GM23248 (cell line): ENCODE data around the gene ATL1. TPM values are rescaled to one million over a fixed set of nuclear protein-coding genes. Genes with fewer than 3 reads are reported as not detected.
A peak's percentile ranks its signal among the peaks of the same experiment; 100 is the strongest.

Source experiments
- DNase-seq: peaks from one replicate; pipeline ENCODE4 v3.0.0-alpha.2; 2015
- H2AFZ ChIP-seq: fragments of 200-600 bp; sonication (generic); 2 replicates; pipeline ENCODE4 v1.6.1; 2016; ENCODE audit warnings: antibody characterized with exemption
- H3F3A ChIP-seq: fragments of 200-600 bp; sonication (generic); 2 replicates; pipeline ENCODE4 v1.6.1; 2016; ENCODE audit warnings: mild to moderate bottlenecking, antibody characterized with exemption, mixed run types; ENCODE audit not compliant: insufficient read depth
- H3K27ac ChIP-seq: fragments of 200-600 bp; sonication (generic); 2 replicates; pipeline ENCODE4 v1.5.1; 2016; ENCODE audit warnings: mild to moderate bottlenecking
- H3K27me3 ChIP-seq: fragments of 200-600 bp; sonication (generic); replicated peaks from 2 replicates; pipeline ENCODE4 v1.6.1; 2016; ENCODE audit warnings: mild to moderate bottlenecking; ENCODE audit not compliant: insufficient read depth
- H3K36me3 ChIP-seq: fragments of 200-600 bp; sonication (generic); 2 replicates; pipeline ENCODE4 v1.6.1; 2016; ENCODE audit warnings: low read depth, mild to moderate bottlenecking
- H3K4me1 ChIP-seq: fragments of 200-600 bp; sonication (generic); 2 replicates; pipeline ENCODE4 v1.6.1; 2016; ENCODE audit warnings: mild to moderate bottlenecking; ENCODE audit not compliant: insufficient read depth
- H3K4me2 ChIP-seq: fragments of 200-600 bp; sonication (generic); one replicate; pipeline ENCODE4 v1.6.1; 2016; ENCODE audit warnings: mild to moderate bottlenecking; ENCODE audit not compliant: unreplicated experiment
- H3K4me3 ChIP-seq: fragments of 200-600 bp; sonication (generic); 2 replicates; pipeline ENCODE4 v1.5.1; 2016; ENCODE audit warnings: mild to moderate bottlenecking
- H3K79me2 ChIP-seq: fragments of 200-600 bp; sonication (generic); 2 replicates; pipeline ENCODE4 v1.6.1; 2016; ENCODE audit warnings: mild to moderate bottlenecking; ENCODE audit not compliant: insufficient read depth
- H3K9ac ChIP-seq: fragments of 200-600 bp; sonication (generic); 2 replicates; pipeline ENCODE4 v1.6.1; 2016; ENCODE audit warnings: mild to moderate bottlenecking
- H3K9me2 ChIP-seq: fragments of 200-600 bp; sonication (generic); 2 replicates; pipeline ENCODE4 v1.6.1; 2016; ENCODE audit warnings: mixed run types, mild to moderate bottlenecking, moderate library complexity; ENCODE audit not compliant: insufficient read depth
- H3K9me3 ChIP-seq: fragments of 200-600 bp; sonication (generic); one replicate; pipeline ENCODE4 v1.6.1; 2017; ENCODE audit warnings: low read depth
- H4K20me1 ChIP-seq: fragments of 200-600 bp; sonication (generic); 2 replicates; pipeline ENCODE4 v1.6.0; 2016; ENCODE audit not compliant: insufficient read depth
- EZH2 ChIP-seq: fragments of 200-600 bp; sonication (generic); IDR thresholded peaks from 2 replicates; pipeline ENCODE4 v1.6.1; 2018; ENCODE audit warnings: antibody characterized with exemption, mild to moderate bottlenecking; ENCODE audit not compliant: insufficient read depth, poor library complexity, severe bottlenecking
- EZH2phosphoT487 ChIP-seq: fragments of 200-600 bp; sonication (generic); IDR thresholded peaks from 2 replicates; pipeline ENCODE4 v1.6.1; 2018; ENCODE audit warnings: antibody characterized with exemption, moderate library complexity, mild to moderate bottlenecking, low read depth; ENCODE audit not compliant: insufficient read depth
- WGBS, 2 experiments: methylation state at CpG; one replicate each; pipeline ENCODE4 v1.1.6; 2015 to 2017; ENCODE audit warnings: low lambda C conversion rate in 2 of 2, low coverage in 1 of 2; ENCODE audit errors: missing lambda C conversion rate in 2 of 2; 5-methylcytosine and 5-hydroxymethylcytosine counted together
- in situ Hi-C: fragments of 300-500 bp; cut with MboI; formaldehyde crosslinking; loops from 2 replicates; pipeline ENCODE4 v1.15.0; 2020
- polyA plus RNA-seq: library from polyadenylated mRNA; unstranded; fragments of >200 nt; fragmentation: Nextera tagmentation; extraction: Ambion mirVana; gene quantifications from 2 replicates; pipeline ENCODE4 v1.2.1, GENCODE V29; 2016
- small RNA-seq: library from RNA; depleted of rRNA; stranded (forward); fragments of <200 nt; gene quantifications from one replicate; pipeline ENCODE3, GENCODE V24; 2014; ENCODE audit warnings: low read depth, low replicate concordance
- total RNA-seq: library from RNA; depleted of rRNA; stranded (reverse); fragments of >200 nt; shearing (Covaris generic); gene quantifications from 2 replicates; pipeline ENCODE4 v1.2.3, GENCODE V29; 2014; rRNA removed

Gene ATL1
- total and polyA plus RNA-seq, 2 experiments from 2014 or later = 10.8 to 11.4 TPM

GRCh38 chr14:50676814-50677516 lies 117.0 kb downstream of the ATL1 start:
- no peaks in the 10 kb centered on the region for H3K9me3 ChIP-seq
- no peaks in the 10 kb centered on the region for H3K79me2 ChIP-seq
- H3K36me3 ChIP-seq = no peaks in the 10 kb centered on the region
- H3K4me2 ChIP-seq = peak overlapping the region; percentile 73
- peaks cover 36% of the 10 kb centered on the region for H3K4me1 ChIP-seq
- no peaks in the 10 kb centered on the region for H4K20me1 ChIP-seq
- TF ChIP-seq EZH2phosphoT487 (no peak), EZH2 (no peak)
- H3K4me3 ChIP-seq = peak overlapping the region; percentile 53
- 90% methylated on average over 7 of the region's 7 CpGs for WGBS, 2 experiments
- H3F3A ChIP-seq = peaks cover 31% of the 10 kb centered on the region
- H3K9me2 ChIP-seq = no peaks in the 10 kb centered on the region; the same call in 1 of the 2 replicates
- H2AFZ ChIP-seq = peak overlapping the region; percentile 76
- peak overlapping the region; percentile 28; the same call in 1 of the 2 replicates for H3K9ac ChIP-seq
- in situ Hi-C loops = no loop called here
- no peak for DNase-seq
- H3K27ac ChIP-seq = peak overlapping the region; percentile 63
- no peaks in the 10 kb centered on the region for H3K27me3 ChIP-seq

GRCh38 chr14:50677527-50678063 lies 117.7 kb downstream of the ATL1 start:
- 1 to 4% methylated on average over 5 of the region's 5 CpGs for WGBS, 2 experiments
- no peaks in the 10 kb centered on the region; the same call in 1 of the 2 replicates for H3K9me2 ChIP-seq
- no peaks in the 10 kb centered on the region for H4K20me1 ChIP-seq
- peak overlapping the region; percentile 63 for H3K27ac ChIP-seq
- DNase-seq = peak; percentile 75
- peaks cover 31% of the 10 kb centered on the region for H3F3A ChIP-seq
- peak overlapping the region; percentile 73 for H3K4me2 ChIP-seq
- H3K9ac ChIP-seq = peak overlapping the region; percentile 28; the same call in 1 of the 2 replicates
- H2AFZ ChIP-seq = peak overlapping the region; percentile 76
- in situ Hi-C loops = no loop called here
- H3K9me3 ChIP-seq = no peaks in the 10 kb centered on the region
- H3K79me2 ChIP-seq = no peaks in the 10 kb centered on the region
- TF ChIP-seq EZH2phosphoT487 (no peak), EZH2 (no peak)
- peaks cover 36% of the 10 kb centered on the region for H3K4me1 ChIP-seq
- H3K36me3 ChIP-seq = no peaks in the 10 kb centered on the region
- no peaks in the 10 kb centered on the region for H3K27me3 ChIP-seq
- peak overlapping the region; percentile 53 for H3K4me3 ChIP-seq

DNA sequence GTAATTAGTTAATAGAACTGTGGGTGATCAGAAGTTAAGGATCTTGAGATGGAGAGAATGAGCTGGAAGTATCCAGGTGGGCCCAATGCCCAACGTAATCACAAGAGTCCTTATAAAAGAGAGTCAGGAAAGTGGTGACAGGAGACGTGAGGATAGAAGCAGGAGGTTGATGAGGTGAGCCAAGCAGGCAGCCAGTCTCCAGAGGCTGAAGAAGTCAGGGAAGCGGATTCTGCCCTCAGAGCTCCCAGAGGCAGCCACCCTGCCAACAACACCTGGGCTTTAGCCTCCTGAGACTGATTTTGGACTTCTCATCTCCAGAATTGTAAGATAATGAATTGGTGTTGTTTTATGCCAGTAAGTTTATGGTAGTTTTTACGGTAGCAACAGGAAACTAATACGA lies 118.2 kb downstream of the ATL1 start:
- H3K4me1 ChIP-seq = peaks cover 36% of the 10 kb centered on the region
- H3K4me2 ChIP-seq = peak overlapping the region; percentile 73
- H3F3A ChIP-seq = peaks cover 31% of the 10 kb centered on the region
- no peaks in the 10 kb centered on the region for H3K79me2 ChIP-seq
- no peaks in the 10 kb centered on the region for H3K27me3 ChIP-seq
- 76 to 77% methylated on average over 5 of the region's 5 CpGs for WGBS, 2 experiments
- no peak for TF ChIP-seq EZH2
- no peak for TF ChIP-seq EZH2phosphoT487
- in situ Hi-C loops = no loop called here
- H2AFZ ChIP-seq = peak overlapping the region; percentile 76
- H3K27ac ChIP-seq = peak overlapping the region; percentile 63
- H4K20me1 ChIP-seq = no peaks in the 10 kb centered on the region
- H3K9ac ChIP-seq = no peak overlapping the region
- no peaks in the 10 kb centered on the region for H3K9me3 ChIP-seq
- H3K9me2 ChIP-seq = no peaks in the 10 kb centered on the region; the same call in 1 of the 2 replicates
- DNase-seq = peak; percentile 8
- H3K36me3 ChIP-seq = no peaks in the 10 kb centered on the region
- H3K4me3 ChIP-seq = peak overlapping the region; percentile 53

- H3K27ac ChIP-seq = no peak overlapping the region
- peaks cover 36% of the 10 kb centered on the region for H3K4me1 ChIP-seq
- no peak for DNase-seq
- H3K9me3 ChIP-seq = no peaks in the 10 kb centered on the region
- TF ChIP-seq EZH2 (no peak), EZH2phosphoT487 (no peak)
- H3K79me2 ChIP-seq = no peaks in the 10 kb centered on the region
- peaks cover 31% of the 10 kb centered on the region for H3F3A ChIP-seq
- no peak overlapping the region for H3K4me2 ChIP-seq
- H3K4me3 ChIP-seq = no peak overlapping the region
- no peaks in the 10 kb centered on the region; the same call in 1 of the 2 replicates for H3K9me2 ChIP-seq
- no peaks in the 10 kb centered on the region for H3K27me3 ChIP-seq
- no peaks in the 10 kb centered on the region for H4K20me1 ChIP-seq
- no peak overlapping the region for H2AFZ ChIP-seq
- no peaks in the 10 kb centered on the region for H3K36me3 ChIP-seq
- in situ Hi-C loops = no loop called here
- H3K9ac ChIP-seq = no peak overlapping the region
Observed at GRCh38 chr14:50679674-50680073, 119.7 kb downstream of the ATL1 start.

Small RNA genes lying within 50 kb of the gene (small RNA-seq; reads per million reads assigned to genes)
- gene RN7SL452P = not detected
- not detected for gene SNRPGP1

Other genes starting within 250 kb of the ATL1 start
- 1.3 and 2.6 TPM in 2 replicates for gene L2HGDH, start 247.9 kb upstream of the ATL1 start, total RNA-seq
- gene L2HGDH, start 247.9 kb upstream of the ATL1 start, polyA plus RNA-seq = 1.8 and 2.0 TPM in 2 replicates
- 4.4 and 7.8 TPM in 2 replicates for gene DMAC2L, start 247.8 kb upstream of the ATL1 start, total RNA-seq
- gene DMAC2L, start 247.8 kb upstream of the ATL1 start, polyA plus RNA-seq = 12.3 and 15.9 TPM in 2 replicates
- gene CDKL1, start 163.3 kb upstream of the ATL1 start, total RNA-seq = 1.1 and 5.0 TPM in 2 replicates
- gene CDKL1, start 163.3 kb upstream of the ATL1 start, polyA plus RNA-seq = 2.2 and 2.9 TPM in 2 replicates
- 166 and 194 TPM in 2 replicates for gene MAP4K5, start 27.6 kb upstream of the ATL1 start, total RNA-seq
- 98.0 and 101 TPM in 2 replicates for gene MAP4K5, start 27.6 kb upstream of the ATL1 start, polyA plus RNA-seq
- gene SAV1, start 108.2 kb downstream of the ATL1 start, total RNA-seq = 15.3 and 30.2 TPM in 2 replicates
- 27.1 and 28.6 TPM in 2 replicates for gene SAV1, start 108.2 kb downstream of the ATL1 start, polyA plus RNA-seq